NCI-H2196 treated with DMSO at 0.1 percent for 48 hours (cell line): ENCODE data around the gene B9D2.

Experiments
- DNase-seq: peaks from one replicate; lab custom pipeline; 2025; ENCODE audit not compliant: unreplicated experiment; lab: John Stamatoyannopoulos, UW

B9D2 gene

GRCh38 chr19:41328157-41328841 lies 35.6 kb downstream of the B9D2 start:
- DNase-seq: no peak

DNA sequence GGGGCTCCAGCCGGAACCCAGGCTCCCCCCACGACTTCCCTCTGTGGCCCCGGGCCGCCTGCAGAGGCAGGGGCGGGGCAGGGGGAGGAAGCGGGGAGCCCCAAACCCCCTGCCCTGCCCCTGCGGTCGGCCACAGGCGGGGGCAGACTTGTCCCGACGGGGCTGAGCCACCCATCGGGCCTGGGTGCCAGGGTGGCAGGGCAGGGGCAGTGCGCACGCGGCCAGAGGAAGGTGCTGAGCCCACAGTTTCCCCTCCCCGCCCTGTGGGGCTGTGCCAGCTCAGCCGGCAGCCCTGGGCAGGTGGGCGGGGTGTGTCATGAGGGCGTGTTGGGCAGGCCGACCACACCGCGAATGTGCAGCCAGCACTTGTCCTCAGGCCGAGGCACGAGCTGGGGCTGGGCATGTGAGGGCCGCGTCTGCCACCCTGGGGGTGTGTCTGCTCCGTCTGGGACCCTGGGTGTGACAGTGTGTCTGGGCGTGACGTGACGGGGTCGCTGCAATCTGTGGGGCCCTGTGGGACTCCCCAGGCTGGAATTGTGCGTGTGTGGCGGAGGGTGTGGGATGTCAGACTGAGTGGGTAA lies 36.3 kb downstream of the B9D2 start:
- DNase-seq: no peak

GRCh38 chr19:41327076-41327575 lies 36.8 kb downstream of the B9D2 start:
- no peak for DNase-seq

GRCh38 chr19:41325947-41326706 lies 37.8 kb downstream of the B9D2 start:
- no peak for DNase-seq

GRCh38 chr19:41325640-41325946 lies 38.4 kb downstream of the B9D2 start:
- no peak for DNase-seq

DNA sequence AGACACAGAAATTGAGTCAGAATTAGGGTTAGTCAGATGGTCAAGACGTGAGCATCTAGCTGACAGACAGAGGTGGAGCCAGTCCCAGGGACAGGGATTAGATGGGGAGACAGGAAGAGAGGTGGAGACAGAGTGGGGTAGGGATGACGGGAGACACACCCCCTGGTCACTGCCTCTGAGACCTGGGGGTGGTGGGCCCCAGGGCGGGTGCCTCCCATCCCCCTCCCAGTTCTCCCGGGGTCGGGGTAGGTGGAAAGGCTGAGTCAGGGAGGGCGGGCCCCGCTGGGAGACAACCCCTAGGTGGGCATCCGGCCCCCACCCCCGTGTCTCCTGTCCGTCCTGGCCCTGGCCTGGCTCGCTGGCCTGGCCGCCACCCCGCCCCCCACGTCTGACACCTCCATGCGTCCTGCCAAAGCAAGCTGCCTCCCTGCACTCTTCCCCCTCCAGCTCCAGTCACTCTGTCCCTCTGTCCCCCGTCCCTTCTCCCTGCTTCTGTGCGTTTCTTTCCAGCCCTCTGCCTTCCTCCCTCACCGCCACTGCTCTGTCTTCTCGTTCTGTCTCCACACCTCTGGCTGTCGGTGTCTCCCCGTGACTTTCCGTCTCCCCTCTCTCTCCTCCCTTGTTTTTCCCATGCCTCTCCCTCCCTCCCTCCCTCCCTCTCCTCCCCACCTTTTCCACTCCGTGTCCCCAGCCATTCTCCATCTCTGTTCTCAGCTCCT lies 38.9 kb downstream of the B9D2 start:
- no peak for DNase-seq

GRCh38 chr19:41324231-41324702 lies 39.7 kb downstream of the B9D2 start:
- no peak for DNase-seq

GRCh38 chr19:41323430-41324125 lies 40.4 kb downstream of the B9D2 start:
- no peak for DNase-seq

- no peak for DNase-seq
Measured at GRCh38 chr19:41323023-41323422, 40.9 kb downstream of the B9D2 start.

GRCh38 chr19:41322451-41322850 lies 41.5 kb downstream of the B9D2 start:
- DNase-seq: no peak

DNA sequence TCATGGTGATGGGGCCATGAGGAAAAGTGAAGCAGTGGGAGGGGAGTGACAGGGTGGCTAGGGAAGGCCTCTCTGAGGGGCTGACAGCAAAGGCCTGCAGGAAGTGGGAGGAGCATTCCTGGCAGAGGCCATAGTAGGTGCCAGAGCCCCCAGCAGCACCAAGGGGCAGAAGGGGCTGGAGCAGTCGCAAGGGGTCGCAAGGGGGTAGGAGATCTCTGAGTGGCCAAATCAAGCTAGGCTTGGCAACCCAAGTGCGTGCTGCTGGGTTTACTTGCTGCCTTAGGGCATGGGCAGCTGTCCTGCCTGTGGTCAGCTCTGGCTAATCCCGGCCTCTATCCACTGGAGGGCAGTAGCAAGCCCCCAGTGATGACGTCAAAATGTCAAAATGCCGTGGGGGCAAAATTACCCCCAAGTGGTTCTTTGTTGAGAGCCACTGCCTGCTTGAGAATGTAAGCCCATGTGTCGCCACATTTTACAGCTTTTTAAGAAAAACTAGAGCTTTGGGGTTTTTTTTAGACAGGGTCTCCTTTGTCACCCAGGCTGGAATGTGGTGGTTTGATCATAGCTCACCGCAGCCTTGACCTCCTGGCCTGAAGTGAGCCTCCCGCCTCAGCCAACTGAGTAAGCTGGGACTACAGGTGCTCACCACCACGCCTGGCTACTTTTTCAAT lies 42.2 kb downstream of the B9D2 start:
- no peak for DNase-seq

DNA sequence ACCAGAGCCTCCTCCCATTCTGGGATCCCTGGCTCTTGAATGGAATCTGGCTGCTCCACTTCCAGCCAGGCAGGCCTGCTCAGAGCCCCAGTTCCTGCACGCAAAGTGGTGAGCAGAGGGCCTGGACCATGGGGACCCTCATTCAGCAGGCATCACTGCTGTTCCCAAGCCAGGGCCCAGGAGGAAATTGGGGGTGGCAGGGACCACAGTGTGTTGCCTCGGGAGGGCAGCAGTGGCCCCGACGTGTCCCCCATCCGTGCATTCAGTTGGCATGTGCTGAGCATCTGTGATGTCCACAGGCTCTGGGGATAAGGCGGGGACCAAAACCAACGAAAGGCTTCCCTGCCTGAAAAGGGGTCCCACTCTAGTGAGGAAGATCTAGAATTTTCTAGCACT lies 42.7 kb downstream of the B9D2 start:
- no peak for DNase-seq

DNA sequence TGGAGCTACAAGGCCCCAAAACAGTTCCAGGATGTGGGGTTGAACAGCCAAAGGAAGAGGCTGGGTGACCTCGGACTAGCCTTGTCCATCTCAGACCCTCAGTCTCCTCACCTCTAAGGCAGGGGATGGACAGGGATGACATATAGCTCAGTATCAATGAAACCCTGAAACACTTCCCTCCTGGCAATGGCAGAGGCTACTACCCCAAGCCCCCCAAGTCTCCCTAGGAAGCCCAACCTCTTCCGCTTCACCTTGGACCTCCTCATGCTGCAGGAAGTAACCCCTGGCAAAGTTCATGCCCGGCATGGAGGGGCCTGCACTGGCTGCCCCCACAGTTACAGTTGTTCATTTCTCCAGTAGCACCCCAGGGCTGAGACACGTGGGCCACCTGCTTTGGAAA lies 43.4 kb downstream of the B9D2 start:
- DNase-seq: no peak

- no peak for DNase-seq
Measured at GRCh38 chr19:41320185-41320518, 43.8 kb downstream of the B9D2 start.

DNA sequence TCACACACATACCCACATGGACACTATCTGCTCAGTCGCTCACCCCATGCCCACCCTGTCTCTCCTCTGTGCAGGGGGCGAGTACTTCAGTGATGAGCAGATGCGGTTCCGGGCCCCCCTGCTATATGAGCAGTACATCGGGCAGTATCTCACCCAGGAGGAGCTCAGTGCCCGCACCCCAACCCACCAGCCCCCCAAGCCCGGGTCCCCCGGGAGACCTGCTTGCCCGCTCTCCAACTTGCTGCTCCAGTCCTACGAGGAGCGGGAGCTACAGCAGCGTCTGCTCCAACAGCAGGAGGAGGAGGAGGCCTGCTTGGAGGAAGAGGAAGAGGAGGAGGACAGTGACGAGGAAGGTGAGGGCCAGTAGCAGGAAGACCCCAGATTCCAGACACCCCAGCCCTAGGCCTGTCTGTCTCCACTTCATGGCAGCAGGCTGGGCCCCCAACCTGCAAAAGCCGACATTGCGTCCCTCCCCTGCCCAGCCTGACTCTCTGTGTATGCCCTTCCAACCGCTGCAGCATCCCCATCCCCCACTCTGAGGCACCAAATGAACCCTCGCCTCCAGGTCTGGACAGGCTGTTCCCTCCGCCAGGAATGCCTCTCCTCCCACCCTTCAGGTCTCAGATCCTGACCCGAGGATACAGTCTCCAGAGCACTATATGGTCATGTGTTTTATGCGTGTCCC lies 44.3 kb downstream of the B9D2 start:
- no peak for DNase-seq

- no peak for DNase-seq
Measured at GRCh38 chr19:41318696-41319499, 45.1 kb downstream of the B9D2 start.

GRCh38 chr19:41316306-41316920 lies 47.5 kb downstream of the B9D2 start:
- DNase-seq: no peak

- no peak for DNase-seq
Measured at GRCh38 chr19:41311613-41312012, 52.3 kb downstream of the B9D2 start.

DNA sequence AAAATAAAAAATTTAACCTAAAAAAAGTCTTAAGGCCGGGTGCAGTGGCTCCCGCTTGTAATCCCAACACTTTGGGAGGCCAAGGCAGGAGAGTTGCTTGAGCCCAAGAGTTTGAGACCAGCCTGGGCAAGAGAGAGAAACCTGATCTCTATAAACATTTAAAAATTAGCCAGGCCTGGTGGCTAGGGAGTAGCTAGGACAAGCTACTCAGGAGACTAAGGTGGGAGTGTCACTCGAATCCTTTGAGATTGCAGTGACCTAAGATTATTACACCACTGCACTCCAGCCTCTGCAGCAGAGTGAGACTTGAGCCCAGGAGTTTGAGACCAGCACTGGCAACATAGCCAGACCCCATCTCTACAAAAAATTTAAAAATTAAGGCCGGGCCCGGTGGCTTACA lies 52.9 kb downstream of the B9D2 start:
- DNase-seq: no peak
